Embryonic facial prominence (tissue), 1 donor: ENCODE data around the gene PHF21B.
"Not testable (repeated sequence)": the region's sequence is repeated elsewhere in the genome, so short reads cannot be mapped to it uniquely, and the experiment has no call there.

ENCODE experiments used
- DNase-seq: peaks from one replicate; pipeline ENCODE4 v3.0.0-alpha.2; 2016; ENCODE audit errors: extremely low spot score

The PHF21B gene

DNA sequence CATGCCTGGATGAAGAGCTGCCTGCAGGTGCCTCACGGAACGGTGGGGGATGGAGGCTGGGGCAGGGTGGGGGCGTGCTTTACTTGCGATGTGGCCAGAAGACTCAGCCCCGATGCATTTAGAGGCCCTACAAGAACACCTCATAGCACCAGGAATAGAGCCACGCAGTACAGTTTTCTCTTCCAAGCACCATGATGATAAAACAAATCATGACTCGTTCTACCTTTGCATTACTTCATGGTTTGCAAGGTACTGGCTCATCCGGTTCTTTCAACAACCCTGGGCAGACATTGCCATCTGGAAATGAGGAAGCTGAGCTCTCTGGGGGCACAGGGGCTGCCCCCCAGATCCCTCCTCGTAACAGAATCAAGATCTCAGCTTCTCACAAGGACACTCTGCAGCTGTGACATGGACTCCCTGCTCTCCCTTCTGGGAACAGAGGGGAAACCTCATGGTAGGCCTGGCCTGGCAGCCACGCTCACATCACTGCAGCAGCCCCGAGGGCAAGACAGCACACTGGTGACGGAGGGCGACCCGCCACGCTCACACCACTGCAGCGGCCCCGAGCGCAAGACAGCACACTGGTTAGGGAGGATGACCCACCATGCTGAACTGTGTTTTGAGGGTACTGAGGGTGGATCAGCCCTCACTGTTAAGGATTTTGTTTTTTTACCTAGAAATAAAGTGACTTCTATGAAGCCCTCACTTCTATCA, 46.9 kb downstream of the PHF21B start:
- no peak for DNase-seq

DNA sequence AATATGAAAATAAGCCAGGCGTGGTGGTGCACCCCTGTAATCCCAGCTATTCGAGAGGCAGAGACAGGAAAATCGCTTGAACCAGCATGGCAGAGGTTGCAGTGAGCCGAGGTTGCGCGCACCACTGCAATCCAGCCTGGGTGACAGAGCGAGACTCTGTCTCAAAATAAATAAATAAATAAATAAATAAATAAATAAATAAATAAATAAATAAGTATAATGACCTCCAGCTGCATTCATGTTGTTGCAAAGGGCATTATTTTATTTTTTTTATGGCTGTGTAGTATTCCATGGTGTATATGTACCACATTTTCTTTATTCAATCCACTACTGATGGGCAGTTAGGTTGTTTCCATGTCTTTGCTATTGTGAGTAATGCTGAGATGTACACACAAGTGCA, 48.1 kb downstream of the PHF21B start:
- not testable (repeated sequence) for DNase-seq

GRCh38 chr22:44956840-44957767, 52.7 kb downstream of the PHF21B start:
- DNase-seq, result no peak

DNA sequence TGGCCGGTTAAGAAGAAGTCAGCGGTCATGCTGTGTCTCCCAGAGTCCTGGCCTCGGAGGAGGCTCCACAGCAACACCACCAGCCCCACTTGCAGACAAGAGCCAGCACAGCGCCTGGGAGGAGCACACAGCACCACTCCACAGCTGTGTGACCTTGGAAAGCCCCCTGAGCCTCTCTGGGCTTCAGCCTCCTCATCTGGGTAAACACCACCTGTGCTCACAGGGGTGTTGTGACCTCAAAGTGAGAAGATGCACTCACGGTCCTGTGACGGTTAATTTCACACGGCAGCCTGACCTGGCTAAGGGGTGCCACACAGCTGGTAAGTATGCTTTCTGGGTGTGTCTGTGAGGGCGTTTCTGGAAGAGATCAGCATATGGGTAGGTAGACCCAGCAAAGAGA, 54.7 kb downstream of the PHF21B start:
- DNase-seq, result no peak

GRCh38 chr22:44954149-44954548, 55.7 kb downstream of the PHF21B start:
- DNase-seq, result no peak

- no peak for DNase-seq
These were observed 56.7 kb downstream of the PHF21B start for GRCh38 chr22:44952863-44953746.

DNA sequence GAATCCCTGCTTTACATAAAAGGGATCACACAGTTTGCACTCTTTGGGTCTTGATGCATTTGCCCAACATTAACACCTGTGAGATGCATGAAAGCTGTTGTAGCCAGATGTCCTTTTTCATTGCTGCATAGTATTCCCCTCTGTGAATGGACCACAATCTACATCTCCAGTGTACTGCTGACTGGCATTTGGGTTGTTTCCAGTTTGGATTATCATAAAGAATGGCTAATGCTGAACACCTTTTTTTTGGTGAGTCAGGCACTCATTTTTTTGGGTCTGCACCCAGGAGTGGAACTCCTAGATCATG, 58.3 kb downstream of the PHF21B start:
- no peak for DNase-seq

DNA sequence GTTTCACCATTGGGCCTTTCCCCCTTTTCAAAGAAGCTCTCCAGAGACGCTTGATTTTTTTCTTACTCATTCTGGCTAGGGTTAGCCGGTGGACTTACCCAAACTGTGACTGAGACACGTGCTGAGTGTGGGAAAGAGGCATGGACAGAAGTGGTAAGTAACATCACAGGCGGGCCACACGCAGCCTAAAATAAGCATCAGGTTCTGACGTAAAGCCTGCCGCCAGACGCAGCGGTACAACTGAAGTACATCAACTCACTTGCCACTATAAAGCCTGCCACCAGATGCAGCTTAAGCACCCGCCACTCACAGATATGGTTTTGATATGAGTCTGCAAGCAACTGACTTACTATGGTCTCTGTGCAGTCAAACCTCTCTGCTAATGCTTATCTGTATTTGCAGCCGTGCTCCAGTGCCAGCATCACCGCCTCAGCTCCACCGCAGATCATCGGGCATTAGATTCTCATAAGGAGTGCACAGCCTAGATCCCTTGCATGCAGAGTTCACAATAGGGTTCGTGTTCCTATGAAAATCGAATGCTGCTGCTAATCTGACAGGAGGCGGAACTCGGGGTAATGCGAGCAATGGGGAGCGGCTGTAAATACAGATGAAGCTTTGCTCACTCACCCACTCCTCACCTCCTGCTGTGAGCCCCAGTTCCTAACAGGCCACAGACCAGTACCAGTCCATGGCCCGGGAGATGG, 58.8 kb downstream of the PHF21B start:
- no peak for DNase-seq

GRCh38 chr22:44947846-44948245, 62.0 kb downstream of the PHF21B start:
- DNase-seq, result no peak

GRCh38 chr22:44947049-44947448, 62.8 kb downstream of the PHF21B start:
- no peak for DNase-seq

DNA sequence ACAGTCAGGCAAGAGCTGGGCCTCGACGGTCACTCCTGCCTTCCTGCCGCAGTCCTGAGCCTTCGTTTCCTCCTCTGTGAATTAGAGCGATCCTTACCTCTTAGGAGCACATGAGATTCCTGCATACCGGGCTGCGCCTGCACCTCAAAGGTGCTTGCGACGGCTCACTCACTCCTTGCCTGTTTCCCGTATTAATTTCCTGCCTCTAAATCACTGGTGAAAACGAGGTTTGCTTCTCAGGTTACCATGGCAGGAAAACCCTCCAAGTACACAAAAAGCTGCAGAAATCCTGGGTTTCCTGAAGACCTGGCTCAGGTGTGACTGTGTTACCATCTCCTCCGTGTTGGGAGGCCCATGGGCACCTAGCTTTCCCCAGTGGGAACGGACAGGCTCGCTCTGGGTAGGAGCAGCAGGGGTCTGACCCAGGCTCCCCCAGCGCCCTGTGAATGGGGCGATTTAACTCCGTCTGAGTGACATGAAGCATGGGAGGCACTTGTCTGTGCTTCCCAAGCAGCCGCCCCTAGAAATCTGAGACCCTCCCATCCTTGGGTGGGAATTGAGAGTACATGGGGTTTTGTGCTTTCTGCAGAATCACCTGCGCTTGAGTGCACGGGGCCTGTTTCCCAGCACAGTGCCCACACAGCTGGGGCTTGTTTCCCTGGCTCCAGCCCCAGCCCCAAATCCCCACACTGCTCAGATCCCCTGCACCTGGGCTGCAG, 64.8 kb downstream of the PHF21B start:
- DNase-seq, result no peak

DNA sequence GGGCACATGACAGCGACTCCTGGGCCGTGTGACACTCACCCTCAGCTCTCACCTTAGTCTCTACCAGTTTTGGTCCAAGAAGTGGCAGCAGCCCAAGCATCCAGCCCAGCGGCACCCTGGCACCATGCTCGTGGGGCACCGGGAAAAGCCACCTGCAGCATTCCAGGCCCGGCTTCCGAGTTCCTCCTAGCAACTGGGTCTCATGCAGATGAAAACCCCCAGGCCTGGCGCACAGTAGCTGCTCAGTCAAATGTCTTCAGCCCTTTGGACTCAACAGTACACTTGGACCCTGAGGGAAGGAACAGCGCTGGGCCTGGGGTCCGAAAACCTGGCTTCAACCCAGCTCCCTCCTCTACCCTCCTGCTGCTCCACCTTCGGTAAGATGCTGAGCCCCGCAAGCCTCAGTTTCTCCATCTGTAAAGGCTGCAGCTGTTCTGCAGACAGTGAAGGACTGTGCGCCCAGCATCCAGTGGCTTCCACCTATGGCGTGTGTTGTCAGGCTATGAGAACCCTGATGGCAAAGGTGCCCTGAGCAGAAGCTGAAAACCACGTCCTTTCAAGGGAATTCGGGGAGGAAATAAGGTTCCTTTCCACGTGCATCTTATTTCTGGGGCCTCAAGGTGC, 66.0 kb downstream of the PHF21B start:
- DNase-seq, result no peak

DNA sequence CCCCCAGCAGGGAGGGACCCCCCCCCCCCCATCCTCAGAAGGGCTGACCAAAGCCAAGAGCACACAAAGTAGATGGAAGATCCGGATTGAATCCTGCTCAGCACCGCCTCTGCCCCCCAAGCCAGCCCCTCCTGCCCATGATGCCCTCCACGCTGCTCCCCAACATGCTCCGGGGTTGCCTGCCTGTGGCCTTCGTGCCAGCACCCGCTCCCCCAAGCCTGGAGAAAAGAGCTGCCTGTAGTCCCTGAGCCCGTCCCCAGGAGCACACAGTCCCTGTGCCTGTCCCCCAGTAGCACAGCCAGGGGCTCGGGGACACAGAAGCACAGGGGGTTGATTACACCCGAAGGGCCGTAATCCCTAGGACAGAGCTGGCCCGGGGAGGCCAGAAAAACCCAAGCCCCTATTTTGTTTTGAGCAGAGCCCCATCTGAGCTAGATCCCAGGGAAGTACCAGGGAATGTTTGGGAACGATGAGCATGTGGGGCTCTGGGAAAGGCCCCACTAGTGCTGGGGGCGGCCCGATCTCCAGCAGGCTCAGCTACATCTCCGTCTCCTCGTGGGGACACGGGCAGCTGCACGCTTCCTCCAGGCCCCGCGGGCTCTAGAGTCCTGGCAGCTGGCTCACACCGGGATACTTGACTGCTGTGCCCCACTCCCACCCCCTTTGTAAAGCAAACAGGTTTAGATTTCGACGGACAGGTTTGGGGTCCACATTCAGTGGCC, 66.7 kb downstream of the PHF21B start:
- DNase-seq, result no peak

- DNase-seq, result no peak
These were observed 67.7 kb downstream of the PHF21B start for GRCh38 chr22:44942056-44942455.

DNA sequence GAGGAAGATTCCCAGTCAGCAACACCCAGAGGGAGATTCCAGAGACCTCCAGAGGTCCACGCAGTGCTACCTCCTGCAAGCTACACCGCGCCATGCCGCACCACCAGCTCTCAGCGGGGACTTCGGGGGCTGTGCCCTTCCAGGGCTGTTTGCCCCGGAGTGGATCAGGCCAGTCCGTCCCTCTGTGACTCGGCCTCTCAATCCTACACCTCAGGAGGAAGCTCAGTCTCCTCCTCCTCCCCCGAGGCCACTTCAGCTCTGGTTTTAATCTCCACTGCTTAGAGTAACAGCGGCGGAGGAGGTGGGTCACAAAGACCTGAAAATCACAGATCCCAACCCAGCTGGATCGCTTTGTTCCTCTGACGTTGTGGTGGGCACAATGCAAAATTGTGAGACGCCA, 68.6 kb downstream of the PHF21B start:
- no peak for DNase-seq

- DNase-seq, result no peak
These were observed 69.7 kb downstream of the PHF21B start for GRCh38 chr22:44940130-44940529.

GRCh38 chr22:44939451-44939850, 70.4 kb downstream of the PHF21B start:
- DNase-seq, result no peak

DNA sequence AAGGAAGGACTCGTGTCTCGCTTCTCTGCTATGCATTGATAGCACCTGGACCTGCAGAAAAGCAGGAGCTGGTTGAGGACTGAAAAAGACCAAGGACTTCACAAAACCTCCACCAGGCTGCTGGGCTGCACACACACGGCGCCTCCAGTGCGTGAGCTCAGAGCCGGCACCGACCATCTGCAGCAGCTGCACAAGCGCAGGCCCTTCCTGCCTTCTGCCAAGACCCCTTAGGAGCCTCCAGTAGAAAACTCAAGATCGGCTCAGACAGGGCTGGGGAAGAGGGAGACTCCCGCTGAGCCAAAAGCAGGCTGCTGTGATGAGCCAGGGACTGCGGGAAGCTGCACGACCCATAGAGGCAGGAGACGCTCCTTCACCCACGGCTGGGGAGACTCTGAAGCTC, 70.9 kb downstream of the PHF21B start:
- no peak for DNase-seq

DNA sequence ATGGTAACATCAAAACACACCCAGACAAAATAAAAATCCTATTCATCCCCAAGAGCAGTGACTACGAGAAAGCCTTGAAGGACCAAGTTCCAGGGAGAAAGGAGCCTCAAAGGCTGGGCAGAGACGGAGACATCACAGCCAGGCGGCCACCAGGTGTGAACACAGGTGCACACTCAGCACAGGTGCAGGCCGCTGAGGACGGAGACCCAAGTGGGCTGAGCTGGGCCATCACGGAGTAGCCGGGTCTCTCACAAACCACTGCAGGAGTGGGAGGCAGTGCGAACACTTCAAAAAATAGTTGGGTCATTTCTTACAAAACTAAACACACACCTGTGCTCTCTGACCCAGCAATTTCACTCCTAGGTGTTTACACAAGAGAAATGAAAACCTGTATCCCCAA, 72.6 kb downstream of the PHF21B start:
- DNase-seq, result no peak

DNA sequence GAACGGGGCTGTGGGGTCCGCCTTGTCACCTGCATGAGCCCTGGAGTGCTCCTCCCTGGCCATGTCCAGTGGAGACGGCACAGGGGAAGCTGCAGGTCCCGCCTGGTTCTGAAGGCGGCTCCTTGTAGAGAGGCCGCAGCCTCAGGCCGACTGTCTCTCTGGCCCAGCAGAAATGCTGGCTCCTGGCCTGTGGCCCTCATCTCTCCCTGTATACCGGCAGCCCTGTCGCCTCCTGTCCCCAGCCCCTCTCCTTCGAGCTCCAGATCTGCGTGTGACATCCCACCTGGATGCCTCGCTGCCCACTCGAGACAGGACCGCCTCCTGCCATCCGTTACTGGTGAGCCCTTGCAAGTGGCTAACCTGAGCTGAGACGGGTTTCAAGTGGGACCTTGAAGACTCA, 73.6 kb downstream of the PHF21B start:
- DNase-seq, result no peak
